HCT116 (cell line): Measurements from ENCODE around the gene EFS. TPM values are rescaled to one million over a fixed set of nuclear protein-coding genes. Genes with fewer than 3 reads are reported as not detected.

Experiments used
- ATAC-seq: fragments of 200-7000 bp; cut with Tn5 transposase; 2 replicates; pipeline ENCODE4 v1.9.1; 2020; ENCODE audit warnings: mild to moderate bottlenecking, moderate library complexity
- BruUV-seq: library from RNA; stranded (reverse); fragments of 400-500 nt; replicated peaks from 2 replicates; lab custom pipeline; 2021; lab: Mats Ljungman, UMichigan
- CTCF ChIA-PET: fragments of 300-600 bp; sonication (Branson Sonifier 250); formaldehyde crosslinking; loops from one replicate; lab custom pipeline; 2021; ENCODE audit warnings: antibody characterized with exemption; lab: Charles Lee
- POLR2A ChIA-PET: fragments of 300-600, 350-600 bp; sonication (Branson Sonifier 250); formaldehyde crosslinking; loops from one replicate; lab custom pipeline; 2021; ENCODE audit warnings: antibody characterized with exemption; lab: Charles Lee
- RAD21 ChIA-PET, 2 experiments: fragments of 300-600 bp; sonication (Branson Sonifier 250); formaldehyde crosslinking; loops; one replicate each; lab custom pipeline; 2023; ENCODE audit warnings: low total read pairs in 2 of 2; ENCODE audit not compliant: uncharacterized antibody in 2 of 2, unreplicated experiment in 2 of 2, low non-redundant PET in 1 of 2; lab: Charles Lee
- DNase-seq: peaks from one replicate; pipeline ENCODE4 v3.0.0-alpha.2; 2010; ENCODE audit warnings: low read depth, low spot score
- H2AFZ ChIP-seq: fragments of 200-600 bp; shearing (Covaris generic), sonication (generic); 2 replicates; pipeline ENCODE4 v1.6.1; 2017; ENCODE audit warnings: low read depth, mixed run types, mixed read lengths, antibody characterized with exemption, low read length; ENCODE audit not compliant: poor library complexity, severe bottlenecking
- H3K27ac ChIP-seq: 2 replicates; pipeline ENCODE4 v1.5.1; 2012; ENCODE audit warnings: low read depth, low read length
- H3K27me3 ChIP-seq: fragments of 200-600 bp; sonication (generic); 2 replicates; pipeline ENCODE4 v1.6.1; 2016; ENCODE audit warnings: mixed run types, low read length, mixed read lengths; ENCODE audit not compliant: insufficient read depth
- H3K36me3 ChIP-seq, 2 experiments: fragments of 200-500 bp in 1 of 2; fragments of 200-600 bp in 1 of 2; sonication (Bioruptor generic) in 1 of 2; sonication (generic) in 1 of 2; 2 replicates each; pipeline versions ENCODE4 v1.5.1 to v1.6.1; 2014 to 2016; ENCODE audit warnings: low read length in 2 of 2, inconsistent platforms in 1 of 2, mixed read lengths in 1 of 2, mixed run types in 1 of 2; ENCODE audit not compliant: insufficient read depth in 2 of 2, control insufficient read depth in 1 of 2
- H3K4me1 ChIP-seq, 2 experiments: fragments of 200-600 bp in 1 of 2; sonication (generic) in 1 of 2; 2 replicates each; pipeline versions ENCODE4 v1.5.1 to v1.6.1; 2012 to 2017; ENCODE audit warnings: low read length in 2 of 2, inconsistent platforms in 1 of 2, mild to moderate bottlenecking in 1 of 2, mixed read lengths in 1 of 2, mixed run types in 1 of 2, moderate library complexity in 1 of 2; ENCODE audit not compliant: insufficient read depth in 2 of 2, control insufficient read depth in 1 of 2
- H3K4me2 ChIP-seq: fragments of 200-600 bp; sonication (generic); 2 replicates; pipeline ENCODE4 v1.6.1; 2017; ENCODE audit warnings: mixed run types, low read length, mixed read lengths
- H3K4me3 ChIP-seq, 2 experiments: fragments of 200-600 bp in 1 of 2; sonication (generic) in 1 of 2; replicated peaks in 1 of 2; 2 replicates each; pipeline ENCODE4 v1.5.1; 2011 to 2016; ENCODE audit warnings: low read length in 2 of 2, control low read depth in 1 of 2, low read depth in 1 of 2, mild to moderate bottlenecking in 1 of 2, mixed read lengths in 1 of 2, mixed run types in 1 of 2
- H3K79me2 ChIP-seq: fragments of 200-600 bp; sonication (generic); 2 replicates; pipeline ENCODE4 v1.6.1; 2017; ENCODE audit warnings: mild to moderate bottlenecking, mixed run types, low read length, moderate library complexity, mixed read lengths; ENCODE audit not compliant: insufficient read depth
- H3K9ac ChIP-seq: fragments of 200-600 bp; sonication (generic); 2 replicates; pipeline ENCODE4 v1.6.1; 2016; ENCODE audit warnings: low read length, mixed read lengths
- H3K9me2 ChIP-seq: fragments of 200-600 bp; sonication (generic), shearing (Covaris generic); 2 replicates; pipeline ENCODE4 v1.6.1; 2017; ENCODE audit warnings: mixed run types, mild to moderate bottlenecking, moderate library complexity; ENCODE audit not compliant: insufficient read depth
- H3K9me3 ChIP-seq, 2 experiments: fragments of 200-500 bp in 1 of 2; fragments of 200-600 bp in 1 of 2; sonication (Bioruptor generic) in 1 of 2; sonication (generic) in 1 of 2; 2 replicates each; pipeline ENCODE4 v1.6.1; 2014 to 2017; ENCODE audit warnings: low read length in 2 of 2, mixed read lengths in 2 of 2, inconsistent platforms in 1 of 2, low read depth in 1 of 2, mild to moderate bottlenecking in 1 of 2, mixed run types in 1 of 2, moderate library complexity in 1 of 2; ENCODE audit not compliant: control insufficient read depth in 1 of 2, insufficient read depth in 1 of 2
- H4K20me1 ChIP-seq: fragments of 200-600 bp; sonication (generic), shearing (Covaris generic); 2 replicates; pipeline ENCODE4 v1.6.1; 2017; ENCODE audit warnings: mixed run types, mild to moderate bottlenecking, moderate library complexity; ENCODE audit not compliant: insufficient read depth
- CBX3 ChIP-seq: IDR thresholded peaks from 2 replicates; pipeline ENCODE4 v1.6.1; 2012; ENCODE audit warnings: low read depth
- CEBPB ChIP-seq: IDR thresholded peaks from 2 replicates; pipeline ENCODE4 v1.6.1; 2012; ENCODE audit warnings: low read depth
- CTCF ChIP-seq, 3 experiments: fragments of 200-600 bp in 1 of 3; sonication (generic) in 1 of 3; IDR thresholded peaks in 2 of 3; conservative IDR thresholded peaks in 1 of 3; 2 replicates each; pipeline ENCODE4 v1.5.1; 2012 to 2017; ENCODE audit warnings: low read depth in 2 of 3, low read length in 2 of 3, antibody characterized with exemption in 1 of 3, borderline replicate concordance in 1 of 3, control low read depth in 1 of 3, mild to moderate bottlenecking in 1 of 3, mixed read lengths in 1 of 3, mixed run types in 1 of 3, moderate library complexity in 1 of 3; ENCODE audit not compliant: insufficient read depth in 1 of 3
- EZH2 ChIP-seq: fragments of 200-600 bp; sonication (generic); IDR thresholded peaks from 2 replicates; pipeline ENCODE4 v1.6.1; 2017; ENCODE audit warnings: antibody characterized with exemption, mixed run types
- EZH2phosphoT487 ChIP-seq: fragments of 200-600 bp; IDR thresholded peaks from 2 replicates; pipeline ENCODE4 v1.6.1; 2018; ENCODE audit warnings: antibody characterized with exemption, borderline replicate concordance
- FOSL1 ChIP-seq: IDR thresholded peaks from 2 replicates; pipeline ENCODE4 v1.6.1; 2012; ENCODE audit warnings: low read depth
- POLR2A ChIP-seq: IDR thresholded peaks from 2 replicates; pipeline ENCODE4 v1.7.0; 2011; ENCODE audit warnings: borderline replicate concordance; ENCODE audit not compliant: insufficient read depth, insufficient read length; ENCODE audit errors: extremely low read depth
- POLR2AphosphoS5 ChIP-seq: IDR thresholded peaks from 2 replicates; pipeline ENCODE4 v1.6.1; 2011; ENCODE audit warnings: mild to moderate bottlenecking, low read depth, low read length, moderate library complexity
- RAD21 ChIP-seq: IDR thresholded peaks from 2 replicates; pipeline ENCODE4 v1.6.1; 2012; ENCODE audit warnings: low read depth, mild to moderate bottlenecking
- SIN3A ChIP-seq: IDR thresholded peaks from 2 replicates; pipeline ENCODE4 v1.6.1; 2012; ENCODE audit warnings: low read depth
- TCF7L2 ChIP-seq: IDR thresholded peaks from 2 replicates; pipeline ENCODE4 v1.7.0; 2011; ENCODE audit warnings: borderline replicate concordance, inconsistent platforms; ENCODE audit not compliant: insufficient read depth, insufficient read length; ENCODE audit errors: extremely low read depth
- YY1 ChIP-seq: IDR thresholded peaks from 2 replicates; pipeline ENCODE4 v1.6.1; 2011; ENCODE audit warnings: low read length, low read depth, moderate library complexity, mild to moderate bottlenecking; ENCODE audit not compliant: insufficient replicate concordance; ENCODE audit errors: extremely low read depth
- ZBTB33 ChIP-seq: IDR thresholded peaks from 2 replicates; pipeline ENCODE4 v1.6.1; 2011; ENCODE audit warnings: mild to moderate bottlenecking, low read length, moderate library complexity; ENCODE audit not compliant: insufficient replicate concordance; ENCODE audit errors: extremely low read depth
- ZFX ChIP-seq: fragments of 450-650 bp; IDR thresholded peaks from 2 replicates; pipeline ENCODE4 v1.6.1; 2017
- ZNF274 ChIP-seq: fragments of 200-500 bp; sonication (Bioruptor generic); IDR thresholded peaks from 2 replicates; pipeline ENCODE4 v1.6.1; 2014; ENCODE audit warnings: mild to moderate bottlenecking, low read depth, low read length, inconsistent platforms
- intact Hi-C: fragments of 100-400 bp; cut with micrococcal nuclease; formaldehyde crosslinking; loops from 2 replicates; pipeline ENCODE4 v1.10.0; 2022
- total RNA-seq: library from RNA; stranded (reverse); gene quantifications from one replicate; pipeline ENCODE4 v1.2.1, GENCODE V29; 2021; ENCODE audit not compliant: unreplicated experiment

Gene EFS
- total RNA-seq, 1 experiment from 2014 or later: 0.10 TPM

GRCh38 chr14:23382731-23383440, 17.9 kb upstream of the EFS start:
- Histone ChIP-seq H3K27me3 (0 out of 2 replicates have a peak, but pooled peaks cover 6% of the 10 kb centered on the region), H3K79me2 (no peaks in the 10 kb centered on the region), H3K27ac (no peak overlapping the region), H4K20me1 (no peaks in the 10 kb centered on the region), H3K9me3 (no peaks in the 10 kb centered on the region), H3K36me3 (no peaks in the 10 kb centered on the region), H3K9ac (no peak overlapping the region), H3K4me2 (no peak overlapping the region), H3K9me2 (no peaks in the 10 kb centered on the region), H3K4me1 (no peaks in the 10 kb centered on the region), H3K4me3 (no peak overlapping the region), H2AFZ (no peak overlapping the region)
- POLR2A ChIA-PET: no interaction called here
- BruUV-seq: no TSS peak
- TF ChIP-seq TCF7L2 (no peak), ZBTB33 (no peak), YY1 (no peak), CEBPB (no peak), CTCF (IDR thresholded peaks at IDR 0.05 in 2 of 3, conservative IDR thresholded peaks at IDR 0.05 in 1 of 3; ENCODE audit: borderline replicate concordance in 1 of 3, insufficient read depth in 1 of 3, low read depth in 2 of 3, low read length in 2 of 3) (no peak), ZNF274 (no peak), EZH2phosphoT487 (no peak), EZH2 (no peak), RAD21 (no peak), SIN3A (no peak), FOSL1 (no peak), CBX3 (no peak), ZFX (no peak), POLR2A (no peak), POLR2AphosphoS5 (no peak)
- no peak for ATAC-seq
- RAD21 ChIA-PET: no interaction called here
- no peak for DNase-seq
- CTCF ChIA-PET: interaction anchor here (1.0 kb wide), 1 partner anchor 262 kb away, joined by 3 read pairs; no protein-coding TSS in a partner anchor
- intact Hi-C loops: loop anchor here (5.0 kb wide), 1 partner anchor 261 kb away; no protein-coding TSS in a partner anchor
